ENCODE results near the gene WIPF2.

DNA sequence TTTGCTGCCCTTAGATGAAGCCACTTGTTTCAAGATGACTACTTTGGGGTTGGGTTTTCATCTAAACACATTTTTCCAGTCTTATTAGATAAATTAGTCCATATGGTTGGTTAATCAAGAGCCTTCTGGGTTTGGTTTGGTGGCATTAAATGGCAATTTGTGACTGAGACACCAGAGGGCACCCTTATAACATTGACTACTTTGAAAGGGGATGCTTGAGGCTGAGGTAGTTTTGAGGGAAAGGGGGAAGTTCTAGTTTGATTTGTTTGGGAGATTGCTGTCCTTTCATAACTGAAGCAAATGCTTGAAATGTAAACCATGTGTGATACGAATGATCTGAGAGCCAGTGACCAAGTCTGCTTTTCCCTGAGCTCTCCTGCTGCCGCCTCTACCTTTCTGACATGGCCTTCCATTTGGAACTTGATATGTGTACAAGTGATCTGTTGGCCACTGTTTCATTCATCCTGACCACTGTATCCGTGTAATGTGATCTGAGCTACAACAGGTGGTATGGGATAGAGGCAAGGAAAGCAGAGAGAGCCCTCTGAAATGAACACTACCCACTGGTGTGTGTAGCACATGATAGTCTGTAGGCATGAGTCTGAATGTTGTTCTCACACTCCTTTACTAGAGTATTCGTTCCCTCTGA, 84.0 kb downstream of the WIPF2 start:
- TF ChIP-seq CTCF (IDR thresholded peaks at IDR 0.05) (peak; percentile 69 to 95 (median 82)), POLR2A (IDR thresholded peaks at IDR 0.05) (no peak)
